OCI-M2 (cell line): Measurements from ENCODE around the gene LTC4S.
"Not testable (repeated sequence)": the region's sequence is repeated elsewhere in the genome, so short reads cannot be mapped to it uniquely, and the experiment has no call there.

Source experiments
- DNase-seq: peaks from one replicate; lab custom pipeline; 2025; ENCODE audit not compliant: unreplicated experiment; lab: John Stamatoyannopoulos, UW

Gene LTC4S

DNA sequence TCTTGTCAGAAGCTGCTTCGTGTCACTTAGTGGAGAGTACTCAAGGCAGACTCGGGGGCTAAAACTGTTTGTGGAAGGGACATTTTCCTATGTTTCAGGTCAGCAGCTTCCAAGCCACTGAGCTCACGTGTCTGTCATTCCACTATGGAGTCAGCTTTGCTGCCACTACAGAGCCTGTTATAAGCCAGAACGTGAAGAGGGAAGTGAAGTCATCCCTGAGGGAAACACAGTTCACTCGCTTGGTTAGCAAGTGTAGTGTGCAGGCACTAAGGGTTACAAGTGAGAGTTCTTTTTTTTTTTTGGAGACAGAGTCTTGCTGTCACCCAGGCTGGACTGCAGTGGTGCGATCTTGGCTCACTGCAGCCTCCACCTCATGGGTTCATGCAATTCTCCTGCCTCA is 24.5 kb upstream of the LTC4S start:
- DNase-seq: no peak

DNA sequence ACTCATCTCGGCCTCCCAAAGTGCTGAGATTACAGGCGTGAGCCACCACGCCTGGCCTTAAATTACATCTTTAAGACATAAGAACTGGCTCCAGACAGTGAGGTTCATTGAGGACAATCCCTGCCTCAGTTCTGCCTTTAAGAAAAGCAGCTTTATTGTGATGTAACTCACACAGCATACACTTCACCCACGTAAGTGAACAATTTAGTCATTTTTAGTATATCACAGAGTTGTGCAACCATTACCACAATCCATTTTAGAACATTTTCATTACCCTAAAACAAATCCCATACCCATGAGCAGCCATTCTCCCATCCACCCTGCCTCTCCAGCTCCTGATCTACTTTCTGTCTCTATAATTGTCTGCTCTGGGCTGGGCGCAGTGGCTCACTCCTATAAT is 24.0 kb upstream of the LTC4S start:
- no peak for DNase-seq

GRCh38 chr5:179771311-179771895 is 22.4 kb upstream of the LTC4S start:
- no peak for DNase-seq

GRCh38 chr5:179772351-179772750 is 21.4 kb upstream of the LTC4S start:
- DNase-seq: no peak

DNA sequence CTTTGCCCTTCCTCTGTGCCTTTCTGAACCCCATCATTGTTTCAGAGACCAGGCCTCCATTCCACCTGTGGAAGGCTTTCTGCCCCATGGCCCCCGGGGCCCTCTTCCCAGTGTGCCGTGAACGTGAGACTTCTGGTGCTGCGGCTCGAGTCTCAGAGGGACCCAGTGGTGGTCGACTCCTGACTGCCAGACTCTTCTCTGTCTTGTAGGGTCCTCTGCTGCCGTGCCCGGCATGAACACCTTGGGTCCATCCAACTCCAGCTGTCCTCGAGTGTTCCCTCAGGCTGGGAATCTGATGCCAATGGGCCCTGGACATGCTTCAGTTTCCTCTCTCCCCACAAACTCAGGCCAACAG is 20.1 kb upstream of the LTC4S start:
- DNase-seq: no peak

DNA sequence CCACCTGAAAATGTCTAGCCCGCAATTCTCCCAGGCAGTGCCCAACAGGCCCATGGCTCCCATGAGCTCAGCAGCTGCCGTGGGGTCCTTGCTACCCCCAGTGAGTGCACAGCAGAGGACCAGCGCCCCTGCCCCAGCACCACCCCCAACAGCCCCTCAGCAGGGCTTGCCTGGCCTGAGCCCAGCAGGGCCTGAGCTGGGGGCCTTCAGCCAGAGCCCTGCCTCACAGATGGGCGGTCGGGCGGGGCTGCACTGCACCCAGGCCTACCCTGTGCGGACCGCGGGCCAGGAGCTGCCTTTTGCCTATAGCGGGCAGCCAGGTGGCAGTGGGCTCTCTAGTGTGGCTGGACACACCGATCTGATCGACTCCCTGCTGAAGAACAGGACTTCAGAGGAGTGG is 19.3 kb upstream of the LTC4S start:
- no peak for DNase-seq

GRCh38 chr5:179776411-179776938 is 17.3 kb upstream of the LTC4S start:
- DNase-seq: no peak

- DNase-seq: no peak
Observed at GRCh38 chr5:179777456-179777855, 16.3 kb upstream of the LTC4S start.

DNA sequence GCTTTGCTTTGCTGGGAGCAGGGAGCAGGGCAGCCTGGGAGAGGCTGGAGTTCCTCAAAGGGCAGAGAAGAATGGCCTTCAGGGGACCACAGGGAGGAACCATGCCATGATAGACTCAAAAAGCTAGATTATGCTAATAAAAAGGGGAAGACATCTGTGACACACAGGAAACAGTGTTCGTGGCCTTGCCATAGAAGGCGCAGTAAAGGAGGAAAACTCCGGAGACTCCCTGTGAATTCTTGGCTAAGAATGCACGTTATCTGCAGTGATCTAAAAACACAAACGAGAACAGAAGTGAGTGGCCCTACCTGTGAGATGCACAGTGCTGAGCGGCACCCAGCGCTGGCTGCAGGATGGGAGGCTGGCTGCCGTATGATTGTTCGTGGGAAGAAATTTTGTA is 15.9 kb upstream of the LTC4S start:
- DNase-seq: no peak

DNA sequence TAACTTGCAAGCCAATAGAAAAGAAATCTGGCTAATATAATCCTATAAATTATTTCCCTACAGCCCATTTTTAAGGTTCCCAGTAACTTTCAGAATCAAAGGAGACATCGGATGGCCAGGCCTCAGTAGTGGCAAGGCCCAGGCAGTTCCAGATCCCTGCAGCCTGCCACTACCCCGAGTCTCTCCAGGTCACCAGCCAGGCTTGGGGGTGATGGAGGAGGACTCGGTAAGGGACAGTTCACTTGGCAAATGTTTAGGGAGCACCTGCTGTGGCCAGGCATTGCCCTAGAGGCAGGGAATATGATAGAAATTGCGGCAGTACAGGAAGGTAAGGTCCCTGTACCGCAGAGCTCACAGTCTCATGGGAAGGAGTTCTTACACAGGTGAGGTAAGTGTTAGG is 15.2 kb upstream of the LTC4S start:
- no peak for DNase-seq

GRCh38 chr5:179779826-179780225 is 14.0 kb upstream of the LTC4S start:
- no peak for DNase-seq

GRCh38 chr5:179780362-179780761 is 13.4 kb upstream of the LTC4S start:
- DNase-seq: no peak

DNA sequence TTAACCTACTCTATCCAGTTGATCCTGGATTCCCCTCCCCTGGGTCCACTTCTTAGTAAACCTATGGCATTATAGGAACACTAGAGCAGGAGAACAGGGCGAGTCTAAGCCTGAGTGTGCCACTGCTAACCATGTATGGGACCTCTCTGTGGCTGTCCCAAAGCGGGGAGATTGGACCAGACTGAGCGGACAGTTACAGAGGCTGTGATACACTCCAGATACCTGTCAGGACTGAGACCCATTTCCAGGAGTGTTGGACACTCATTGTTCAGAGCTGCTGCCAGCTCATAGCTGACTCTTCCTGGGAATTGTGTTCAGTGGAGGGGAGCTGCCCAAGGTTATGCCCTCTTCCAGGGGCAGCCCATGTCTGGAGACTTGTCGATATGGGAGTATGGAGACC is 11.9 kb upstream of the LTC4S start:
- no peak for DNase-seq

- DNase-seq: no peak
Observed at GRCh38 chr5:179783128-179783527, 10.7 kb upstream of the LTC4S start.

DNA sequence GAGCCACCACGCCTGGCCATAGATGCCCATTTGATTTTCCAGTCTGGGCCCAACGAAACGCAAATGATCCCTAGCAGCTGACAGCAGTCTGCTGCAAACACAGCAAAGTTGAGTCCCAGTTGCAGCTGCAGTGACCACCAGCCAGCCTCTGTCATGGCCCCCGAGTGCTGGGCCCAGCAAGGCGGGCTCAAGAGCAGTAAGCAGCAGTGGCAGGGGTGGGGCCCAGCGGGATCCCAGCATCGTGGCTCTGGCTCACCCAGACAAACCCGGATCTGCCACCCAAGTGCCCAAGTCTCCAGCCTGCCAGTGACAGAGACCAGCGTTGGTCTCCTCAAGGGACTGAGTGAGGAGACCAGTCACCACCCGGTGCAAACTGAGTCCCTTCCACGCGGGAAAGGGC is 6.9 kb upstream of the LTC4S start:
- no peak for DNase-seq

DNA sequence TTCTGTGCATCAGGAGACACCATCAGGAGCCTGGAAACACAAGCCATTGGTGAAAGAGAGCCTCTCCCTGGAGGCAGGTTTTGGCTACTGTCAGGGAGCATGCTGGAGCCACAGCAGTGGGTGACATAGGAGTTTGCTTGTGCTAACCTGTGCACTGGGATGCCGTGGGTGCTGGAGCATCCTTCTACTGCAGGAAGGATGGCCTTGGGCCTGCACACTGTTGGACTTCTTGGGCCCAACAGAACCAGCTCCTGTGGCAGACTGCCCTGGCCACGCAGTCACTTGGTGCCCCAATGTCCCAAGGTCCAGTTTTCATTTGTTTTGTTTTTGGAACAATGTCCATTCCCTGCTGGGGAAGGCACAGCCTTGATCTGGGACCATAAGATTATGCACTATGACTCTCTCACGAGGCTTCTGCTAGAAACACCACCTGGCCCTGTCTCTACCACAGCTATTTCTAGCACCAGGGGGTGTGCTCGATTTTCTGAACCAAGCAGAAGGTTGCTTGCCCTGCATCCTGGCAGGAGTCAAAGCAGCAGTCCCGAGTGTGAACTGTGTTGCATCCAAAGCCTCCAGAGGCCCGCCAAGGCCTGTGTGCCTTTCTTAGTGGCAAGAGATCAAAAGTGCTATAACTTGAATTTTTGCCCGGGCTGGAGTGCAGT is 5.5 kb upstream of the LTC4S start:
- no peak for DNase-seq

- DNase-seq: not testable (repeated sequence)
Observed at GRCh38 chr5:179789278-179789677, 4.5 kb upstream of the LTC4S start.

DNA sequence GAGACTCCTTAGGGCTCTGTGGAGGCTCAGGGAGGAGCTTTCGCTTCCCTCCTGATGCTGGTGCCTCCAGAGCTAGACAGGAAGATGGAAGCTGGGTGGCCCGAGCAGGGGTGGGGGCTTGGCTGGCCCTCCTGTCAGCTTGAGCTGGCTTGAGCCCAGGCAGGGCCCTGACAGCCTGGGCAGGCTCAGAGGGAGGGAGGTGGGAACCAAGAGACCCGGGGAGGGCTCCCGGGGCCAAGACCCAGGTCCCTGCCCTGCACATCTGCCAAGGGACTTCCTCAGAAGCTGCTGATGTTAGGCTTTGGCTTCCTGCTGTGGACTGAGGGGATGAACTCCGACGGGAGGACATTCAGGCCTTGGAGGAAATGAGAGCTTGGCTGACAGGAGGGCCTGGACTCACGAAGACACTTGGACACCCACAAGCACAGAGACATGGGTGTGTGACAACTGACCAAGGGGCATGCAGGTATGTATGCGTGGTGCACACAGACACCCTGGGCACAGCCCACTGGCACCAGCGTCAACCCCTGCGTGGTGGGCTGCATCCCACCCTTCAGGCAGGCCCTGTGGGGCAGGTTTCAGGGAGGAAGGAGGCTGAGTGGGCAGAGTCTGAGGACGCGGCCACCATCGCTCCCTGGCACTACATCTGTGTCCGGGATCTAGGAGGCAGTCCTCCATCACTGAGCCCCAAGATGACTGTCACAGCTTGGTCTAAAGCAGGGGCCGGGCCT is 1.7 kb upstream of the LTC4S start:
- DNase-seq: no peak

GRCh38 chr5:179792612-179793467 is 946 bp upstream of the LTC4S start:
- DNase-seq: no peak

DNA sequence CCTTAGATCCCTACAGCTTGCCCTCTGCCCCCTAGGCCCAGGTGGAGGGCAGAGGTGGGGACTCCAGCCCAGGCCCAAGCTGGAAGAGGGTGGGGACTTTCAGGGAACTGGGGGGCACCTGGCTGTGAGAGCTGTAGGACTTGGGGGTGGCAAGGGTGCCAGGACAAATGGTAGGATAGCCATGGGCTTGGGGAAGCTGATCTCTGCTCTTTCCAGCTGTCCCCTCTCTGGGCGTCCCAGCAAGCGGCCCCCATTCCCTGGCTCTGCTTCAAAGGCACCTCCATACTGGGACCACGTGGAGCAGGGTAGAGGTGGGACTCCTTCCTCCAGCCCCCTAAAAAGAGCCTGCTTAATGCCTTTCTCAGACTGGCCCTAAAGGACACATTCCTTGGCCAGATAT is 385 bp downstream of the LTC4S start:
- no peak for DNase-seq

- DNase-seq: no peak
Observed at GRCh38 chr5:179794575-179794974, 789 bp downstream of the LTC4S start.
